HEK293 (cell line): ENCODE results near the gene ISG20L2.

Experiments used
- BCL6B ChIP-seq: fragments of 450-650 bp; formaldehyde crosslinking; IDR thresholded peaks from 2 replicates; pipeline ENCODE4 v1.5.1; 2017; ENCODE audit warnings: missing biosample characterization, missing genetic modification characterization
- EGR2 ChIP-seq: fragments of 450-650 bp; formaldehyde crosslinking; IDR thresholded peaks from 2 replicates; pipeline ENCODE4 v1.5.1; 2016; ENCODE audit warnings: low read depth, missing biosample characterization, missing genetic modification characterization
- ELK4 ChIP-seq: IDR thresholded peaks from 2 replicates; pipeline ENCODE4 v1.6.1; 2011; ENCODE audit warnings: mild to moderate bottlenecking, low read depth, low read length, borderline replicate concordance
- PATZ1 ChIP-seq: fragments of 450-650 bp; formaldehyde crosslinking; IDR thresholded peaks from 2 replicates; pipeline ENCODE4 v1.5.1; 2016; ENCODE audit warnings: missing biosample characterization, missing genetic modification characterization
- PRDM1 ChIP-seq: fragments of 450-650 bp; formaldehyde crosslinking; IDR thresholded peaks from 2 replicates; pipeline ENCODE4; 2016; ENCODE audit warnings: missing biosample characterization, missing genetic modification characterization
- SP2 ChIP-seq: fragments of 450-650 bp; formaldehyde crosslinking; IDR thresholded peaks from 2 replicates; pipeline ENCODE4 v1.5.1; 2016; ENCODE audit warnings: missing biosample characterization, missing genetic modification characterization
- ZBTB48 ChIP-seq: fragments of 450-650 bp; formaldehyde crosslinking; IDR thresholded peaks from 2 replicates; pipeline ENCODE4 v1.5.1; 2016; ENCODE audit warnings: missing biosample characterization, missing genetic modification characterization
- ZBTB6 ChIP-seq: fragments of 450-650 bp; formaldehyde crosslinking; IDR thresholded peaks from 2 replicates; pipeline ENCODE4 v1.5.1; 2017; ENCODE audit warnings: missing biosample characterization, missing genetic modification characterization
- ZFHX2 ChIP-seq: fragments of 450-650 bp; formaldehyde crosslinking; conservative IDR thresholded peaks from 2 replicates; pipeline ENCODE4 v1.5.1; 2016; ENCODE audit warnings: missing biosample characterization, missing genetic modification characterization
- ZFP3 ChIP-seq: fragments of 450-650 bp; formaldehyde crosslinking; IDR thresholded peaks from 2 replicates; pipeline ENCODE4 v1.5.1; 2016; ENCODE audit warnings: low read depth, missing biosample characterization, missing genetic modification characterization
- ZFP41 ChIP-seq: fragments of 450-650 bp; formaldehyde crosslinking; IDR thresholded peaks from 2 replicates; pipeline ENCODE4 v1.5.1; 2016; ENCODE audit warnings: missing biosample characterization, missing genetic modification characterization, borderline replicate concordance
- ZIC2 ChIP-seq: fragments of 450-650 bp; formaldehyde crosslinking; IDR thresholded peaks from 2 replicates; pipeline ENCODE4 v1.5.1; 2016; ENCODE audit warnings: missing biosample characterization, missing genetic modification characterization
- ZNF112 ChIP-seq: fragments of 450-650 bp; formaldehyde crosslinking; IDR thresholded peaks from 2 replicates; pipeline ENCODE4 v1.5.0; 2017; ENCODE audit warnings: missing biosample characterization, missing genetic modification characterization
- ZNF2 ChIP-seq: fragments of 450-650 bp; formaldehyde crosslinking; IDR thresholded peaks from 2 replicates; pipeline ENCODE4 v1.5.1; 2016; ENCODE audit warnings: missing biosample characterization, missing genetic modification characterization
- ZNF211 ChIP-seq: fragments of 450-650 bp; formaldehyde crosslinking; IDR thresholded peaks from 2 replicates; pipeline ENCODE4 v1.5.1; 2016; ENCODE audit warnings: low read depth, missing biosample characterization, missing genetic modification characterization
- ZNF239 ChIP-seq: fragments of 450-650 bp; formaldehyde crosslinking; IDR thresholded peaks from 2 replicates; pipeline ENCODE4 v1.5.1; 2016; ENCODE audit warnings: missing biosample characterization, missing genetic modification characterization
- ZNF248 ChIP-seq: fragments of 450-650 bp; formaldehyde crosslinking; IDR thresholded peaks from 2 replicates; pipeline ENCODE4 v1.5.1; 2017; ENCODE audit warnings: missing biosample characterization, missing genetic modification characterization
- ZNF274 ChIP-seq, 2 experiments: fragments of 200-500 bp in 1 of 2; fragments of 450-650 bp in 1 of 2; sonication (Bioruptor generic) in 1 of 2; formaldehyde crosslinking in 1 of 2; IDR thresholded peaks; 2 replicates each; pipeline versions ENCODE4 v1.5.1 to v1.6.1; 2014 to 2016; ENCODE audit warnings: borderline replicate concordance in 1 of 2, inconsistent platforms in 1 of 2, low read length in 1 of 2, missing biosample characterization in 1 of 2, missing genetic modification characterization in 1 of 2
- ZNF280C ChIP-seq: fragments of 450-650 bp; formaldehyde crosslinking; IDR thresholded peaks from 2 replicates; pipeline ENCODE4 v1.5.1; 2016; ENCODE audit warnings: missing biosample characterization, missing genetic modification characterization
- ZNF366 ChIP-seq: fragments of 450-650 bp; formaldehyde crosslinking; conservative IDR thresholded peaks from 2 replicates; pipeline ENCODE4 v1.5.1; 2016; ENCODE audit warnings: missing biosample characterization, missing genetic modification characterization
- ZNF433 ChIP-seq: fragments of 450-650 bp; formaldehyde crosslinking; IDR thresholded peaks from 2 replicates; pipeline ENCODE4 v1.5.1; 2016; ENCODE audit warnings: missing biosample characterization, missing genetic modification characterization, low read depth
- ZNF501 ChIP-seq: fragments of 450-650 bp; formaldehyde crosslinking; IDR thresholded peaks from 2 replicates; pipeline ENCODE4 v1.5.1; 2016; ENCODE audit warnings: missing biosample characterization, missing genetic modification characterization
- ZNF623 ChIP-seq: fragments of 450-650 bp; formaldehyde crosslinking; IDR thresholded peaks from 2 replicates; pipeline ENCODE4 v1.5.1; 2016; ENCODE audit warnings: missing biosample characterization, missing genetic modification characterization
- ZNF639 ChIP-seq: fragments of 450-650 bp; formaldehyde crosslinking; IDR thresholded peaks from 2 replicates; pipeline ENCODE4 v1.5.1; 2016; ENCODE audit warnings: missing biosample characterization, missing genetic modification characterization
- ZNF768 ChIP-seq: fragments of 450-650 bp; formaldehyde crosslinking; IDR thresholded peaks from 2 replicates; pipeline ENCODE4 v1.5.1; 2018; ENCODE audit warnings: missing biosample characterization, mild to moderate bottlenecking, missing genetic modification characterization
- ZSCAN18 ChIP-seq: fragments of 450-650 bp; formaldehyde crosslinking; IDR thresholded peaks from 2 replicates; pipeline ENCODE4 v1.5.1; 2016; ENCODE audit warnings: missing biosample characterization, missing genetic modification characterization

The ISG20L2 gene

GRCh38 chr1:156767101-156767878, 38.7 kb upstream of the ISG20L2 start, which contains the start of gene PRCC (continued):
- no peak for TF ChIP-seq ZNF280C
- peak; percentile 46; the same call in 1 of the 2 replicates for TF ChIP-seq ZFHX2 (tag by site-specific recombination)
- TF ChIP-seq BCL6B (tag by site-specific recombination) = no peak
- no peak for TF ChIP-seq ZNF274 (IDR thresholded peaks at IDR 0.05; ENCODE audit: low read length)
- TF ChIP-seq ZNF274 (tag by site-specific recombination; IDR thresholded peaks at IDR 0.05; ENCODE audit: borderline replicate concordance) = no peak
- TF ChIP-seq ZNF239 = no peak
- peak; percentile 90; the same call in 1 of the 2 replicates for TF ChIP-seq ZNF639
- TF ChIP-seq SP2 = peak; percentile 62
- no peak for TF ChIP-seq PATZ1 (tag by site-specific recombination)
- no peak for TF ChIP-seq ELK4
- no peak for TF ChIP-seq ZIC2
- TF ChIP-seq ZNF501 (tag by site-specific recombination) = peak; percentile 90
- peak; percentile 31; the same call in 1 of the 2 replicates for TF ChIP-seq ZFP3 (tag by site-specific recombination)
- no peak for TF ChIP-seq ZNF211 (tag by site-specific recombination)
- no peak for TF ChIP-seq ZFP41
- TF ChIP-seq ZNF768 (tag by site-specific recombination) = no peak
- TF ChIP-seq ZNF623 (tag by site-specific recombination) = 0 out of 2 replicates have a peak, but pooled peaks have one; percentile 28
- TF ChIP-seq ZNF2 = peak; percentile 96
- no peak for TF ChIP-seq ZNF112
- TF ChIP-seq ZSCAN18 (tag by site-specific recombination) = 0 out of 2 replicates have a peak, but pooled peaks have one; percentile 65
- TF ChIP-seq ZNF433 (tag by site-specific recombination) = no peak
- TF ChIP-seq ZNF366 (tag by site-specific recombination) = no peak
- peak; percentile 91; the same call in 1 of the 2 replicates for TF ChIP-seq ZBTB48 (tag by site-specific recombination)
- peak; percentile 42; the same call in 1 of the 2 replicates for TF ChIP-seq ZBTB6 (tag by site-specific recombination)
- TF ChIP-seq EGR2 (tag by site-specific recombination) = no peak
- peak; percentile 92 for TF ChIP-seq PRDM1
- no peak for TF ChIP-seq ZNF248 (tag by site-specific recombination)
